ENCODE measurements around the gene TRPV5.
"Not testable (repeated sequence)": the region's sequence is repeated elsewhere in the genome, so short reads cannot be mapped to it uniquely, and the experiment has no call there.

Gene TRPV5

GRCh38 chr7:142933624-142934023 is at the start of gene TRPV5:
TRPV5 (minus strand) TSS chr7:142933746; CDS start chr7:142933459, 287 bp downstream.
- no peak for DNase-seq

- not testable (repeated sequence) for DNase-seq
Observed at GRCh38 chr7:142978402-142978801, 44.9 kb upstream of the TRPV5 start.

GRCh38 chr7:142974626-142975025 is 41.1 kb upstream of the TRPV5 start:
- no peak for DNase-seq

GRCh38 chr7:142969183-142969582 is 35.6 kb upstream of the TRPV5 start:
- no peak for DNase-seq

GRCh38 chr7:142968229-142968628 is 34.7 kb upstream of the TRPV5 start:
- no peak for DNase-seq

GRCh38 chr7:142964502-142965246 is 31.1 kb upstream of the TRPV5 start:
- no peak for DNase-seq

- no peak for DNase-seq
Observed at GRCh38 chr7:142963993-142964392, 30.4 kb upstream of the TRPV5 start.

- no peak for DNase-seq
Observed at GRCh38 chr7:142962991-142963390, 29.4 kb upstream of the TRPV5 start.

- no peak for DNase-seq
Observed at GRCh38 chr7:142961973-142962926, 28.7 kb upstream of the TRPV5 start, which contains the start of gene KEL. KEL (minus strand) TSS chr7:142962363; CDS start chr7:142962206, 157 bp downstream.

GRCh38 chr7:142961595-142961972 is 28.0 kb upstream of the TRPV5 start:
- no peak for DNase-seq

- DNase-seq: no peak
Observed at GRCh38 chr7:142960955-142961512, 27.5 kb upstream of the TRPV5 start.

GRCh38 chr7:142959202-142959601 is 25.7 kb upstream of the TRPV5 start:
- DNase-seq: no peak

GRCh38 chr7:142957723-142958122 is 24.2 kb upstream of the TRPV5 start:
- no peak for DNase-seq

- no peak for DNase-seq
Observed at GRCh38 chr7:142956951-142957623, 23.5 kb upstream of the TRPV5 start.

GRCh38 chr7:142954680-142955268 is 21.2 kb upstream of the TRPV5 start:
- no peak for DNase-seq

GRCh38 chr7:142950235-142950634 is 16.7 kb upstream of the TRPV5 start:
- DNase-seq: no peak

- no peak for DNase-seq
Observed at GRCh38 chr7:142948603-142949002, 15.1 kb upstream of the TRPV5 start.

- DNase-seq: no peak
Observed at GRCh38 chr7:142945001-142945400, 11.5 kb upstream of the TRPV5 start.

GRCh38 chr7:142943706-142944268 is 10.2 kb upstream of the TRPV5 start:
- no peak for DNase-seq

GRCh38 chr7:142942746-142943145 is 9.2 kb upstream of the TRPV5 start:
- no peak for DNase-seq

- DNase-seq: no peak
Observed at GRCh38 chr7:142941541-142941940, 8.0 kb upstream of the TRPV5 start.

- DNase-seq: no peak
Observed at GRCh38 chr7:142940966-142941535, 7.5 kb upstream of the TRPV5 start.

All from NCI-H1694 (cell line).